Measurements from ENCODE around the gene MPG. TPM values are rescaled to one million over a fixed set of nuclear protein-coding genes. Genes with fewer than 3 reads are reported as not detected.

Gene MPG
- total and polyA plus RNA-seq, 4 donors = 25.4 to 84.1 (median 37.5) TPM

DNA sequence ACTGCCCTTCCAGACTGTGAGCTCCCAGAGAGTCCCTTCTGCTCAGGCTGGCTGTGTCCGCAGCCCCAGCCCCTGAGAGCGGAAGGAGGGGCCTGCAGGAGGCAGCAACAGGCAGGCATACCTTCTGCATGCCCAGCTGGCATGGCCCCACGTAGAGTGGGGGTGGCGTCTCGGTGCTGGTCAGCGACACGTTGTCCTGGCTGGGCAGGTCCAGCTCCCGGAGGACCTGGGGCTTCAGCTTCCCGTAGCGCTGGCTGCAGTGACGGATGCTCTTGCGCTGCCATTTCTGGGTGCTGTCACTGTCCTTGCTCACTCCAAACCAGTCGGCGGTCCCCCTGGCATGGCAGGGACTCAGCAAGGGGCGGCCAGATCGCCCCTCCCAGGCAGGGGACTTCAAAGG, 14.6 kb upstream of the MPG start:
- Histone ChIP-seq H3K27ac (ENCODE audit: low read depth in 1 of 2, low read length in 2 of 2) (no peak overlapping the region), H3K9me3 (ENCODE audit: control insufficient read depth in 4 of 4, low read length in 3 of 4) (no peaks in the 10 kb centered on the region), H3K36me3 (ENCODE audit: control insufficient read depth in 4 of 4, insufficient read depth in 3 of 4, low read depth in 1 of 4, low read length in 3 of 4) (peaks cover 0 to 11% (median 0%) of the 10 kb centered on the region in 4 donors), H3K27me3 (ENCODE audit: control insufficient read depth in 4 of 4, insufficient read depth in 4 of 4, low read length in 3 of 4) (no peaks in the 10 kb centered on the region), H3K4me3 (ENCODE audit: low read depth in 1 of 3, low read length in 3 of 3) (no peak overlapping the region), H3K9ac (ENCODE audit: low read depth in 1 of 2, low read length in 2 of 2) (no peak overlapping the region), H3K4me1 (ENCODE audit: control insufficient read depth in 4 of 4, insufficient read depth in 4 of 4, low read length in 3 of 4) (peaks cover 2 to 21% (median 8%) of the 10 kb centered on the region in 4 donors)
- WGBS = 94% methylated on average over 16 of the region's 16 CpGs
- TF ChIP-seq NR2F2 (IDR thresholded peaks at IDR 0.05) (no peak), GABPA (IDR thresholded peaks at IDR 0.05 in 1 of 2, conservative IDR thresholded peaks at IDR 0.05 in 1 of 2) (no peak), EGR1 (IDR thresholded peaks at IDR 0.05; ENCODE audit: low read depth in 2 of 2) (no peak), SP1 (IDR thresholded peaks at IDR 0.05) (no peak)
- TF ChIP-seq, protein P1, sequence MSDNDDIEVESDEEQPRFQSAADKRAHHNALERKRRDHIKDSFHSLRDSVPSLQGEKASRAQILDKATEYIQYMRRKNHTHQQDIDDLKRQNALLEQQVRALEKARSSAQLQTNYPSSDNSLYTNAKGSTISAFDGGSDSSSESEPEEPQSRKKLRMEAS (IDR thresholded peaks at IDR 0.05) = no peak
- TF ChIP-seq, protein P2, sequence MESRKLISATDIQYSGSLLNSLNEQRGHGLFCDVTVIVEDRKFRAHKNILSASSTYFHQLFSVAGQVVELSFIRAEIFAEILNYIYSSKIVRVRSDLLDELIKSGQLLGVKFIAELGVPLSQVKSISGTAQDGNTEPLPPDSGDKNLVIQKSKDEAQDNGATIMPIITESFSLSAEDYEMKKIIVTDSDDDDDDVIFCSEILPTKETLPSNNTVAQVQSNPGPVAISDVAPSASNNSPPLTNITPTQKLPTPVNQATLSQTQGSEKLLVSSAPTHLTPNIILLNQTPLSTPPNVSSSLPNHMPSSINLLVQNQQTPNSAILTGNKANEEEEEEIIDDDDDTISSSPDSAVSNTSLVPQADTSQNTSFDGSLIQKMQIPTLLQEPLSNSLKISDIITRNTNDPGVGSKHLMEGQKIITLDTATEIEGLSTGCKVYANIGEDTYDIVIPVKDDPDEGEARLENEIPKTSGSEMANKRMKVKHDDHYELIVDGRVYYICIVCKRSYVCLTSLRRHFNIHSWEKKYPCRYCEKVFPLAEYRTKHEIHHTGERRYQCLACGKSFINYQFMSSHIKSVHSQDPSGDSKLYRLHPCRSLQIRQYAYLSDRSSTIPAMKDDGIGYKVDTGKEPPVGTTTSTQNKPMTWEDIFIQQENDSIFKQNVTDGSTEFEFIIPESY (IDR thresholded peaks at IDR 0.05) = no peak
- TF ChIP-seq, protein P3, sequence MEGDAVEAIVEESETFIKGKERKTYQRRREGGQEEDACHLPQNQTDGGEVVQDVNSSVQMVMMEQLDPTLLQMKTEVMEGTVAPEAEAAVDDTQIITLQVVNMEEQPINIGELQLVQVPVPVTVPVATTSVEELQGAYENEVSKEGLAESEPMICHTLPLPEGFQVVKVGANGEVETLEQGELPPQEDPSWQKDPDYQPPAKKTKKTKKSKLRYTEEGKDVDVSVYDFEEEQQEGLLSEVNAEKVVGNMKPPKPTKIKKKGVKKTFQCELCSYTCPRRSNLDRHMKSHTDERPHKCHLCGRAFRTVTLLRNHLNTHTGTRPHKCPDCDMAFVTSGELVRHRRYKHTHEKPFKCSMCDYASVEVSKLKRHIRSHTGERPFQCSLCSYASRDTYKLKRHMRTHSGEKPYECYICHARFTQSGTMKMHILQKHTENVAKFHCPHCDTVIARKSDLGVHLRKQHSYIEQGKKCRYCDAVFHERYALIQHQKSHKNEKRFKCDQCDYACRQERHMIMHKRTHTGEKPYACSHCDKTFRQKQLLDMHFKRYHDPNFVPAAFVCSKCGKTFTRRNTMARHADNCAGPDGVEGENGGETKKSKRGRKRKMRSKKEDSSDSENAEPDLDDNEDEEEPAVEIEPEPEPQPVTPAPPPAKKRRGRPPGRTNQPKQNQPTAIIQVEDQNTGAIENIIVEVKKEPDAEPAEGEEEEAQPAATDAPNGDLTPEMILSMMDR (IDR thresholded peaks at IDR 0.05; ENCODE audit: low read depth, low read length, missing input control) = no peak
- no peak for DNase-seq (ENCODE audit: low spot score)

DNA sequence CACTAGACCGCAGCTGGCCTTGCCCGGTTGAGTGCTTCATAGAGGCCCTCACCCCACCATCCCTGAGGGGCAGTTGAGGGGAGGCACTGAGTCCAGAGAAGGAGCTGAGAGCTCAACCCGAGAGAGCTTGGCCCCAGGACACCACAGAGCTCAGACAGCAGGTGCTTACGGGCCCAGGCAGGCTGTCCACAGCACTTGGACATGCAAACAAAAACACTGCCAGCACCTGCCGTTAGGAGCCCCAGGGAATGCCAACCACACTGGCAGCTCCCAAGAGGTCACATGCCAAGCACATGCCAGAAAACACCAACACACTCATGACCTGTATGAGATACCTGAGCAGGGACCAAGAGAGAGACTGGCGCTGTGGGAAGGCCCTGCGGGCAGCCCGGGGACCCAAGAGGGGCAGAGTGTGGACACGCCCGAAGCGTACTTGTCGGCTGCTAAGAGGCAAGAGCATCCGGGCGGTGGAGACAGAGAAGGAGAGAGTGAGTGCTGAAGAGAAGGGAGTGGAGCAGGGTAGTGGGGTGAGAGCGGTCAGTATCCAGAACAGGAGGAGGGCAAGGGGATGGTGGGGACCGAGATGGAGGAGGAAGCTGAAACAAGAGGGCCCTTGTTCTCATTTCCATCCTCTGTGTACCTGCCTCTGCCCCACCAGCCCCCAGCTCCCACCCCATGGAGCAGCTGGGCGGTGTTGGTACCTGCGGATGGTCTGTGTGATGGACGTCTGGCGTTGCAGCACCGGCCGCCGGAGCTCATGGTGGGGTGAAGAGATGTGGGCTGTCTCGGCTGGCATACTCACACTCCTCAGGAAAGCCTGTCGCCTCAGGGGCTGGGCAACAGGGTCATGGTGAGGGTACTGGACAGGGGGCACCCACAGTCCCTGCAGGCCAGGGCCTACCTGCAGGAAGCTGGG, 13.8 kb upstream of the MPG start:
- no peaks in the 10 kb centered on the region for H3K9me3 ChIP-seq (ENCODE audit: control insufficient read depth in 4 of 4, low read length in 3 of 4)
- WGBS = 87% methylated on average over 25 of the region's 25 CpGs
- TF ChIP-seq FOXA2 (IDR thresholded peaks at IDR 0.05) (no peak), YY1 (IDR thresholded peaks at IDR 0.05) (no peak), EGR1 (IDR thresholded peaks at IDR 0.05; ENCODE audit: low read depth in 2 of 2) (no peak), JUND (IDR thresholded peaks at IDR 0.05) (no peak), NR2F2 (IDR thresholded peaks at IDR 0.05) (no peak), HNF4A (conservative IDR thresholded peaks at IDR 0.05) (no peak), RXRA (IDR thresholded peaks at IDR 0.05) (no peak), SP1 (IDR thresholded peaks at IDR 0.05) (no peak), RAD21 (IDR thresholded peaks at IDR 0.05) (no peak), GABPA (IDR thresholded peaks at IDR 0.05 in 1 of 2, conservative IDR thresholded peaks at IDR 0.05 in 1 of 2) (no peak), TAF1 (conservative IDR thresholded peaks at IDR 0.05) (no peak)
- TF ChIP-seq, protein P4, sequence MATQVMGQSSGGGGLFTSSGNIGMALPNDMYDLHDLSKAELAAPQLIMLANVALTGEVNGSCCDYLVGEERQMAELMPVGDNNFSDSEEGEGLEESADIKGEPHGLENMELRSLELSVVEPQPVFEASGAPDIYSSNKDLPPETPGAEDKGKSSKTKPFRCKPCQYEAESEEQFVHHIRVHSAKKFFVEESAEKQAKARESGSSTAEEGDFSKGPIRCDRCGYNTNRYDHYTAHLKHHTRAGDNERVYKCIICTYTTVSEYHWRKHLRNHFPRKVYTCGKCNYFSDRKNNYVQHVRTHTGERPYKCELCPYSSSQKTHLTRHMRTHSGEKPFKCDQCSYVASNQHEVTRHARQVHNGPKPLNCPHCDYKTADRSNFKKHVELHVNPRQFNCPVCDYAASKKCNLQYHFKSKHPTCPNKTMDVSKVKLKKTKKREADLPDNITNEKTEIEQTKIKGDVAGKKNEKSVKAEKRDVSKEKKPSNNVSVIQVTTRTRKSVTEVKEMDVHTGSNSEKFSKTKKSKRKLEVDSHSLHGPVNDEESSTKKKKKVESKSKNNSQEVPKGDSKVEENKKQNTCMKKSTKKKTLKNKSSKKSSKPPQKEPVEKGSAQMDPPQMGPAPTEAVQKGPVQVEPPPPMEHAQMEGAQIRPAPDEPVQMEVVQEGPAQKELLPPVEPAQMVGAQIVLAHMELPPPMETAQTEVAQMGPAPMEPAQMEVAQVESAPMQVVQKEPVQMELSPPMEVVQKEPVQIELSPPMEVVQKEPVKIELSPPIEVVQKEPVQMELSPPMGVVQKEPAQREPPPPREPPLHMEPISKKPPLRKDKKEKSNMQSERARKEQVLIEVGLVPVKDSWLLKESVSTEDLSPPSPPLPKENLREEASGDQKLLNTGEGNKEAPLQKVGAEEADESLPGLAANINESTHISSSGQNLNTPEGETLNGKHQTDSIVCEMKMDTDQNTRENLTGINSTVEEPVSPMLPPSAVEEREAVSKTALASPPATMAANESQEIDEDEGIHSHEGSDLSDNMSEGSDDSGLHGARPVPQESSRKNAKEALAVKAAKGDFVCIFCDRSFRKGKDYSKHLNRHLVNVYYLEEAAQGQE (IDR thresholded peaks at IDR 0.05) = no peak
- TF ChIP-seq, protein P1 (IDR thresholded peaks at IDR 0.05) = no peak
- TF ChIP-seq, protein P2 (IDR thresholded peaks at IDR 0.05) = no peak
- TF ChIP-seq, protein P3 (IDR thresholded peaks at IDR 0.05; ENCODE audit: low read depth, low read length, missing input control) = no peak
- H3K27me3 ChIP-seq (ENCODE audit: control insufficient read depth in 4 of 4, insufficient read depth in 4 of 4, low read length in 3 of 4) = no peaks in the 10 kb centered on the region
- peaks cover 0 to 5% (median 0%) of the 10 kb centered on the region in 4 donors for H3K36me3 ChIP-seq (ENCODE audit: control insufficient read depth in 4 of 4, insufficient read depth in 3 of 4, low read depth in 1 of 4, low read length in 3 of 4)
- no peak overlapping the region for H3K4me3 ChIP-seq (ENCODE audit: low read depth in 1 of 3, low read length in 3 of 3)
- H3K27ac ChIP-seq (ENCODE audit: low read depth in 1 of 2, low read length in 2 of 2) = no peak overlapping the region
- no peak for DNase-seq (ENCODE audit: low spot score)
- H3K4me1 ChIP-seq (ENCODE audit: control insufficient read depth in 4 of 4, insufficient read depth in 4 of 4, low read length in 3 of 4) = peaks cover 2 to 21% (median 8%) of the 10 kb centered on the region in 4 donors
- H3K9ac ChIP-seq (ENCODE audit: low read depth in 1 of 2, low read length in 2 of 2) = no peak overlapping the region

Data from liver (tissue), 9 donors.